ENCODE measurements around the gene SGMS1.

SGMS1 gene

GRCh38 chr10:50605269-50605950, 18.3 kb downstream of the SGMS1 start:
- no peak for DNase-seq

- no peak for DNase-seq
Measured at GRCh38 chr10:50604809-50605208, 18.9 kb downstream of the SGMS1 start.

GRCh38 chr10:50604049-50604640, 19.6 kb downstream of the SGMS1 start:
- no peak for DNase-seq

GRCh38 chr10:50603151-50603850, 20.5 kb downstream of the SGMS1 start:
- DNase-seq = no peak

GRCh38 chr10:50601974-50602373, 21.8 kb downstream of the SGMS1 start:
- no peak for DNase-seq

GRCh38 chr10:50600831-50601477, 22.8 kb downstream of the SGMS1 start:
- DNase-seq = no peak

- no peak for DNase-seq
Measured at GRCh38 chr10:50600286-50600685, 23.5 kb downstream of the SGMS1 start.

GRCh38 chr10:50596897-50597296, 26.9 kb downstream of the SGMS1 start:
- DNase-seq = no peak

- DNase-seq = no peak
Measured at GRCh38 chr10:50596456-50596855, 27.3 kb downstream of the SGMS1 start.

GRCh38 chr10:50595785-50596184, 28.0 kb downstream of the SGMS1 start:
- DNase-seq = no peak

GRCh38 chr10:50593523-50594376, 30.0 kb downstream of the SGMS1 start:
- DNase-seq = no peak

- DNase-seq = no peak
Measured at GRCh38 chr10:50592961-50593418, 30.8 kb downstream of the SGMS1 start.

GRCh38 chr10:50590935-50591334, 32.8 kb downstream of the SGMS1 start:
- no peak for DNase-seq

- DNase-seq = no peak
Measured at GRCh38 chr10:50586740-50587088, 37.0 kb downstream of the SGMS1 start.

GRCh38 chr10:50585921-50586739, 37.6 kb downstream of the SGMS1 start:
- DNase-seq = no peak

GRCh38 chr10:50582766-50583762, 40.7 kb downstream of the SGMS1 start:
- no peak for DNase-seq

GRCh38 chr10:50582046-50582445, 41.7 kb downstream of the SGMS1 start:
- no peak for DNase-seq

- no peak for DNase-seq
Measured at GRCh38 chr10:50580262-50580891, 43.4 kb downstream of the SGMS1 start.

- no peak for DNase-seq
Measured at GRCh38 chr10:50579491-50580261, 44.1 kb downstream of the SGMS1 start.
